Kidney (tissue), 14 donors: ENCODE results near the gene PTBP3. TPM values are rescaled to one million over a fixed set of nuclear protein-coding genes. Genes with fewer than 3 reads are reported as not detected.

Experiments used
- DNase-seq, 5 donors: peaks; one replicate each; pipeline ENCODE4 v3.0.0-alpha.2; 2013 to 2020
- FAIRE-seq: peaks from 2 replicates; lab custom pipeline; 2012; peaks lifted over from hg19 to GRCh38; lab: Jason Lieb, UNC
- H3K27ac ChIP-seq, 2 donors: one replicate each; pipeline ENCODE4 v1.7.0; 2013; ENCODE audit warnings: low read depth in 2 of 2, low read length in 2 of 2, inconsistent platforms in 1 of 2
- H3K27me3 ChIP-seq: one replicate; pipeline ENCODE4 v1.7.1; 2013; ENCODE audit warnings: low read length, inconsistent platforms; ENCODE audit not compliant: control insufficient read depth, insufficient read depth
- H3K36me3 ChIP-seq, 3 donors: one replicate each; pipeline versions ENCODE4 v1.7.0 to v1.7.1; 2013; ENCODE audit warnings: low read length in 3 of 3, control low read depth in 1 of 3, inconsistent platforms in 1 of 3; ENCODE audit not compliant: insufficient read depth in 3 of 3, control insufficient read depth in 2 of 3
- H3K4me1 ChIP-seq, 3 donors: one replicate each; pipeline versions ENCODE4 v1.7.0 to v1.7.1; 2013; ENCODE audit warnings: low read length in 3 of 3, inconsistent platforms in 1 of 3, low read depth in 1 of 3; ENCODE audit not compliant: control insufficient read depth in 2 of 3, insufficient read depth in 2 of 3
- H3K4me3 ChIP-seq, 3 donors: one replicate each; pipeline versions ENCODE4 v1.7.0 to v1.8.1; 2013; ENCODE audit warnings: low read length in 3 of 3, control low read depth in 1 of 3, inconsistent platforms in 1 of 3
- H3K9ac ChIP-seq, 3 donors: one replicate each; pipeline versions ENCODE4 v1.7.0 to v1.7.1; 2013; ENCODE audit warnings: low read length in 3 of 3, control low read depth in 1 of 3, inconsistent platforms in 1 of 3
- H3K9me3 ChIP-seq, 3 donors: one replicate each; pipeline versions ENCODE4 v1.7.0 to v1.7.1; 2013; ENCODE audit warnings: low read length in 3 of 3, control low read depth in 1 of 3, inconsistent platforms in 1 of 3; ENCODE audit not compliant: control insufficient read depth in 2 of 3, insufficient read depth in 1 of 3
- CTCF ChIP-seq: IDR thresholded peaks from 3 replicates; pipeline ENCODE4 v1.5.1; 2012; ENCODE audit warnings: mild to moderate bottlenecking, moderate library complexity, borderline replicate concordance; ENCODE audit not compliant: insufficient read depth; ENCODE audit errors: extremely low read depth
- intact Hi-C: fragments of 100-400 bp; cut with DNase I; formaldehyde crosslinking; loops from one replicate; pipeline ENCODE4 v1.11.1; 2022
- polyA plus RNA-seq: library from polyadenylated mRNA; stranded (reverse); fragments of 350-450 nt; fragmentation: Illumina TruSeq; extraction: RNeasy Lipid Tissue Mini Kit (QIAGEN cat#74804); gene quantifications from one replicate; pipeline ENCODE4 v1.2.3, GENCODE V29; 2014; ENCODE audit warnings: low read depth, low replicate concordance; ENCODE audit not compliant: insufficient read depth
- total RNA-seq: library from RNA; stranded (reverse); fragmentation: NEBNext Ultra II Directional; extraction: Animal tissue kit (Norgen Biotek cat#: 25700); gene quantifications from one replicate; pipeline ENCODE4 v1.2.1, GENCODE V29; 2021
- donor health status: control.
- donor health status: control.
- donor health status: control.
- donor health status: control.
- donor health status: control.
- donor health status: DM: yes; HTN: yes; CAD: no.
- donor health status: Normal renal cell carcinoma (clear cell type).

PTBP3 gene
- total and polyA plus RNA-seq, 2 donors from 2014 or later, result 14.0 to 86.6 TPM

- no peaks in the 10 kb centered on the region for H3K27me3 ChIP-seq
- no peak for TF ChIP-seq CTCF
- no peaks in the 10 kb centered on the region for H3K36me3 ChIP-seq
- no peak overlapping the region for H3K27ac ChIP-seq
- no peak overlapping the region for H3K4me3 ChIP-seq
- intact Hi-C loops, result no loop called here
- DNase-seq (peak in 3 of 5 donors; percentile 25 to 62 (median 51)), FAIRE-seq (no peak)
- H3K4me1 ChIP-seq, result peaks cover 0 to 2% (median 2%) of the 10 kb centered on the region in 3 donors
- H3K9ac ChIP-seq, result no peak overlapping the region
- H3K9me3 ChIP-seq, result no peaks in the 10 kb centered on the region
Observed at GRCh38 chr9:112355427-112355897, 22.0 kb upstream of the PTBP3 start.

GRCh38 chr9:112354081-112354743 is 20.8 kb upstream of the PTBP3 start:
- no peaks in the 10 kb centered on the region for H3K9me3 ChIP-seq
- TF ChIP-seq CTCF, result no peak
- no peak overlapping the region for H3K4me3 ChIP-seq
- peak in 1 of 5 donors; percentile 38 for DNase-seq
- FAIRE-seq, result no peak
- no peaks in the 10 kb centered on the region for H3K36me3 ChIP-seq
- H3K27ac ChIP-seq, result no peak overlapping the region
- H3K27me3 ChIP-seq, result no peaks in the 10 kb centered on the region
- intact Hi-C loops, result no loop called here
- H3K4me1 ChIP-seq, result no peaks in the 10 kb centered on the region
- H3K9ac ChIP-seq, result no peak overlapping the region

GRCh38 chr9:112352209-112352608 is 18.8 kb upstream of the PTBP3 start:
- Histone ChIP-seq H3K27me3 (no peaks in the 10 kb centered on the region), H3K4me3 (no peak overlapping the region)
- TF ChIP-seq CTCF, result no peak

More at GRCh38 chr9:112352209-112352608, 18.8 kb upstream of the PTBP3 start:
- Histone ChIP-seq H3K27ac (no peak overlapping the region), H3K36me3 (no peaks in the 10 kb centered on the region), H3K9me3 (no peaks in the 10 kb centered on the region), H3K9ac (no peak overlapping the region), H3K4me1 (no peaks in the 10 kb centered on the region)
- DNase-seq (no peak), FAIRE-seq (no peak)
- intact Hi-C loops, result no loop called here
